Activated CD4-positive, CD25-positive, alpha-beta regulatory T cell treated with anti-CD3 and anti-CD28 coated beads, Interleukin-2, amount 50 U/mL, for 16 hours (primary cell): ENCODE data around the gene KRT12.

ENCODE experiments used
- DNase-seq: peaks from one replicate; pipeline ENCODE4 v3.0.0-alpha.2; 2020; ENCODE audit warnings: low read depth, low spot score

The KRT12 gene

GRCh38 chr17:40866838-40867237 is at the start of gene KRT12:
Gene KRT12, minus strand, starts transcription at chr17:40867223. Its CDS starts 37 bp downstream, at chr17:40867186.
- DNase-seq = no peak

- DNase-seq = no peak
These were observed 49.3 kb upstream of the KRT12 start for GRCh38 chr17:40916366-40916765.

DNA sequence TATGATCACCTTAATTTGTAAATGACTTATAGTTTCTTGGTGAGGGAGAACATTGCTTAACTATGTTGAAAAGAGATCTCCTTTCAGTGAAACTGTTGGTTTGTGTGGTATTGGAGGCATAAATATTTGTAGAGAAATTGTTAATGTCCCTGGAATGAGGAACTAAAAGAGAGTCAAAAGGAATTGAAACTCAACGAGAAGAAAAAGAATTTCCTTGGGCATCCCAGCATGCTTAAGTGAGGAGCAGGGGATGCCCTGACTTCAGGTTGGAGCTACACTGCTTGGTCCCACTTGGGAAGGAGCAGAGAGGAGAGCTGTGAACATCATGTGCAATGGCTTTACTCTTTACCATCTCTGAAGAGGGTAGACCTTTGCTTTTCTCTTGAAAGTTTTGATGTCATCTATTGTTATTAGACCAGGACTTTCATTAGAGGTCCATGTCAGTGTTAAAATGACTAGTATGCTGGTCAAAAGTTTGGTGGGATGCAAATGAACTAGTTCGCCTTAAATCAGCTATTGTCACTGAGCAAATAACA is 48.8 kb upstream of the KRT12 start:
- DNase-seq = no peak

DNA sequence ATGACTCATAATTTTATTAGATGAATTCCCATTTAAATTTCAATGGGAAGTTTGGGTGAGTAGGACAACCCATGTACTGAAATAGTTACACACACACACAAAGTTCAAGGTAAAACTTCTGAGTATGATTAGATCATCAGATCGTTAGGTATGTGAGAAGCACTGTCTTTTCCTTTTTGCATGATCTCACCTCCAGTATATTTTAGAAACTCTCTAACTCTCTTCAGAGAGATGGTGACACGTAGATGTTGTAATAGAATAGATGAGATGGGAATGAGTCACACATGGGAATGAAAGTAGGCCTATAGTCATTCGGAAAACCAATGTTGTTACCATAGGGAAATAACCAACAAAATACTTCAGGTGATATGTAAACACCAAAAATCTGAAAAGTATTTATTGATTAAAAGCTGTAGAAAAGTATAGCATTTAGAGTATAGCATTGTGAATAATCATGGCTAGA is 48.2 kb upstream of the KRT12 start:
- no peak for DNase-seq

- DNase-seq = no peak
These were observed 47.2 kb upstream of the KRT12 start for GRCh38 chr17:40914075-40914855.

GRCh38 chr17:40912486-40913210 is 45.6 kb upstream of the KRT12 start:
- no peak for DNase-seq

DNA sequence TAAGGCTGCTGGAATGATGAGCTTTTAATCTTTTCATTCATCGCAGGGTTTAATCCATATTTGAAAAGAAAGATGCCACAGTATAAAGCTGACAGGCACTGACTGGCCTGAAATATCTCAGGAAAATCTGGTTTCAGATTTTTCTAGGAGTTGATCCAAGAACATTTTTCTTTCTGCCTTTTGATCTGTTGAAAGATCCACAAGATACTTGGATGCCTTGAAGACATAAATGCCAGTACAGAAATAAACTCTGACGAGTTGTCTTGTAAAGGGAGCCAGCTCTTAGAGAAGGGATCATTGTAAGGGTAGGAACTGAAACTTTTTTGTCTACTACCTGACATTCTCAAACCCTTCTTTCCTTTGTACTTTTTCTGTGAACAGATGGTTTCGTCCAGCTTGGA is 43.4 kb upstream of the KRT12 start:
- no peak for DNase-seq

DNA sequence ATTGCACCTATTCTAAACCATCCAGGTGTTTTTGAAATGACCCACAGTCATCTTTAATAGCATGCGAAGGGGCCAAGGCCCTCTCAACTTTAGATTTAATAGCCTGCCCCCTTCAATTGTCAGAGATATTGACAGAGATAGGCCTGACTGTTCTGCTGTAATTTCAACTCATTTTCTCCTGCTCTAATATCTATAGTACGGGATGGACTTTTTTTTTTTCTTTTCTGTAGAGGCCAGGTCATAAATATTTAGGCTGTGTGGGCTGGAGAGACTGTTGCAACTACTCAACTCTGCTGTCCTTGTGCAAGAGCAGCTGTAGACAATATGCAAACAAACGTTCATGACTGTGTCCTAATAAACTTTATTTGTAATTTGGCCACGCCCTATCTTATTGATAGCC is 42.7 kb upstream of the KRT12 start:
- DNase-seq = no peak

DNA sequence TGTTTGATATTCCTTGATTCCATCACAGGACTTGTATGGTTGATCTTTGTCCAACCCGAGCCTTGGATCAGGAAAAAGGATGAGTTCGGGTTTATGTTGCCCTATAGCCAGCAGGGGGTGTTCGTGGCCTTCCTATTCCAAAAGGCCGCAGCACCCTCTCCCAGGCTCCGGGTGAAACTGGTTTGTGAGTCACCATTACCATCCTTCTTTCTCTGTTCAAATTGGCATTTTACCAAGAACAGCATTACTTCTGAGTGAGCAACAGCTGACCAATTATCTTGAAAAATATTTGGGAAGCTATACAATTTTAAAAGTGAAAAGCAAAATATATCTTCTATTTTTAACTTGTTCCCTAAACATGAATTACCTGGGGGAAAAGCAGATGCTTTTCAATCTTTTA is 42.3 kb upstream of the KRT12 start:
- DNase-seq = peak; percentile 39

DNA sequence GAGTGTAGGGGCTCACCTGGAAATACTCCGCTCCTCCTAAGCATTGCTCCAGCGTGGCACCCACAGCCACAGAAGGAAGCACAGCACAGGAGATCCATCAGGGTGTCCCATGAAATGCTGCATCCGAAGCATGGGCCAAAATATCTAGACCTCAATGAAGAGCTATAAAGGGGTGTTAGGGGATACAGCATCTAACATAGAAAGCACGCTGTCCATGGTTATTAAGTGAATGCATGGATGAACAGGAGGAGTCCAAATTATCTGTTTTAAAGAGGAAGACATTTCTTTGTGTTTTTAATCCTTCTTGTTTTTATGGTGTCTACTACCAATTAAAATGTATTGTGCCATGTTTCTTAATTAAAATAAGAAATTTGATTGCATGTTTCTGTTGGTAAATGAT is 39.6 kb upstream of the KRT12 start:
- DNase-seq = no peak

DNA sequence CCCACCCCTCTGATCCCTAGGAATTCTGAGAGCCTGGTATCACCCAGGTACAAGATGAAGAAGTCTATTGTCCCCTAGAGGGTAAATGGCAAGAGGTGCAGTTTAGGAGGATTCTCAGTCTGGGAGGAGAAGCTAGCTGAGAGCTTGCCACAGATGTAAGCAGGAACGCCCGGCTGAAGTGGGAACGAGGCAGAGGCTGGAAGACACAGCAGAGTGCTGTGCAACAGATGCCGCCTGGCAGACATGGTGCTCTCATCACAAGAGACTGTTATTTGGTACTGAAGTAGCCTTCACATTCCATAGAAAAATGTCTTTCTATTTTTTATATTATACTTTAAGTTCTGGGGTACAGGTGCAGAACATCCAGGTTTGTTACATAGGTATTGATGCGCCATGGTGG is 38.3 kb upstream of the KRT12 start:
- no peak for DNase-seq

DNA sequence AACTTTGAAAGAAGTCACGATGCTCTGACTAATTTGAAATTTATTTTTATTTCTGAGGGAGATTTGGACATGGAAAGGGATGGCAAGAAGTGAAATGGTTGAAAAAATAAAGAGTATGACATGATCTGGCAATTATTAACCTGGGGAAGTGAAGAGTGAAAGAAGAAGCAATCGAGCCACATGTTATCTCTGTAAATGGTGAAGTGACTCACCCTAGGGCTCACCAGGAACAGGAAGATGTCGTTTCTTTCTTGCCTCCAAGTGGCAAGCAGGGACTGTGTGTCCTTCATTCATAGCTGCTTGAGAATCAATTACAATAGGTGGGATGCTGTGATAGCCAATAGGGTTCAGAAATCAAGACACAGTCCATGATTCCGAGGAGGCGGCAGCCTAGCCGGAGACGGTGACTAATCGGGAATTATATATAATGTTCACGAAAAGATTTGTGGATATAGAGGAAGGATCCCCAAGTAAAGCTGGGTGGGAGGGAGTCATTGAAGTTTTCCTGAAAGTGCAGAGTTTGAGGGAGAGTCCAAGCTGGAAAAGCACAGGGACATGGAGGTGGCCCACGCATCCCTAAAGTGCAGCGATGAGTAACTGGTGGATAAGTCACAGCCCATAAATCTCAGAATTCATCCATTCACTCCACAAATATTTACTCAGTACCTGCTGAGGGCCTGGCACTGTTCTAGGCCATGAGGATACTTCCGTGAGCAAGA is 36.3 kb upstream of the KRT12 start:
- DNase-seq = no peak

DNA sequence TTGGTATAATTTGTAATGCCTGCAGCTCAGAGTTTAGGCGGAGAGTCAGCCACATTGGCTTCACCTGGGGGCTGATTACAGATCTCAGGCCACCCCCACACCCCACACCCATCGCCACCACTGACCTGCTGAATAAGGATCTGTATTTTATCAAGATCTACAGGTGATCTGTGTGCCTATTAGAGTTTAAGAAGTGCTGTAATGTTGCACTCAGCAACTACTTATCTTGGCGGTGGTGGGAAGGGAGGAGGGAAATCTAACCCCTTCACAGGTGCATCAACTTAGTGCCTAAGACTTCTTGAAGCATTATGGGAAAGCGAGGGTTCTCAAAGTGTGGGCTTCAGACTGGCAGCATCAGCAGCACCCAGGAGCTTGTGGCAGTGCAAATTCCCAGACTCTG is 35.5 kb upstream of the KRT12 start:
- DNase-seq = no peak

DNA sequence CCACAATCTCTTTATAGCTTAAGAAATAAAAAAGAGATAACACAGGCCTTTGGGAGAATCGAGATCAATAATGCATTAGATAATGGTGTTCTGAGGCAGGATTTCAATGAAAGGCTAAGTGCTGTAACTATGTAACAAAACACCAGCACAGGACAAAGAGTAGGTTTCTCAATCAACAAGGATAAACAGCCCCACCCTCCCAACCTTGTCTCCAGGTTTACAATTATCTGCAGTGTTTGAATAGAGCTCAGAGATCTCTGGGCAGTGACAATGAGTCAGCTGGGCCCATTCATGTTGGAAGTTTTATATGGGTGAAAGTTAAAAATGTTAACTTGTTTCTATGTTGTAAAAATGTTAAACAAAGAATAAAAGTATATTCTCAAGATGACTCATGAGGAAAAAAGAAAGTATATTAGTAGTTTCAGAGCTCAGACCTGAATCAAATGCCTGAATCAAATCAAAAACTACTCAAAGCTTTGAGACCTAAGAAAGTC is 35.0 kb upstream of the KRT12 start:
- DNase-seq = no peak

GRCh38 chr17:40900809-40901356 is 33.9 kb upstream of the KRT12 start:
- DNase-seq = no peak

DNA sequence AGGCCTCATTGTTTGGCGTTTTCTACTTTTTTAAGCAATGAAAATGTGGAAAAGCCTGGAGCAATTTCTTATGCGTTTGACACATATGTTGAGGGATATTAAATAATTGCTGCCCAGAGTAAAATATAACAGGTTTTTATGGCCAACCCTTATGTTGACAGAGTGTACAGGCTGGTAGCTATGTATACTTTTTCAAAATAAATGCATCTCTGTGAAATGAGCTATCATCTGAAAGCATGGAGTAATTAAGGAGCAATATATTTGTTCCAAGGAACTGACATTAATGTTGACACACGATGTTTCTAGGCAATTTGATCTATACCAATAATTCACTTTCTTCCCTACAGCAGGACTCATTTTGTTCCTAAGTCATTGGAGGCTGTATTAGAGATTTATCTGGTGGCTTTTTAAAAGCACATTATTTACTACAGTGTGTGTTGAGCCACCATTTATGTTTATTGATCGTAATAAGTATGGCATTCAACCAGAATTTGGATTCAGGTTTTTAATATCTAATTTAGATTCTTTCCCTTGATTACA is 30.0 kb upstream of the KRT12 start:
- DNase-seq = no peak

DNA sequence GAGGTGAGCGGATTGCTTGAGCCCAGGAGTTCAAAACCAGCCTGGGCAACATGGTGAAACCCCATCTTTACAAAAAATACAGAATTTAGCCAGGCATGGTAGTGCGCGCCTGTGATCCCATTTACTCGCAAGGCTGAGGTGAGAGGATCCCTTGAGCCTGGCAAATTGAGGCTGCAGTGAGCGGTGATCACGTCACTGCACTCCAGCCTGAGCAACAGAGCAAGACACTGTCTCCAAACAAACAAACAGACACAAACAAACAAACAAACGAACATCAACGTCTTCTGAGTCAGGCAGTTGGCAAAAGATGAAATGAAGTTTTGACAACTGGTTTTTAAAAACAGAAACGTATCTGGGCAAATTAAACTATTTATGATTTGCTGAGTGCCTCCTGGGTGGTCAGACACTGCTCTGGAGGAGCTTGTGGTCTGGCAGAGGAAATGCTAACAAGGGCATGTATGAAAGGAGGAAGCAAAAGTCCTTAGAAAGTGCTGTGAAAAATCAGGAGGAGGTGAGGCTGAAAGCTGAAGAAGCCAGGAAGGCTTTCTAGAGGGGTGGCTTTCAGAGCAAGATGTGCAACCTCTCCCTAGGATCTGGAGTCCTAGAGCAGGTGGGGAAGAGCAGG is 28.2 kb upstream of the KRT12 start:
- no peak for DNase-seq

DNA sequence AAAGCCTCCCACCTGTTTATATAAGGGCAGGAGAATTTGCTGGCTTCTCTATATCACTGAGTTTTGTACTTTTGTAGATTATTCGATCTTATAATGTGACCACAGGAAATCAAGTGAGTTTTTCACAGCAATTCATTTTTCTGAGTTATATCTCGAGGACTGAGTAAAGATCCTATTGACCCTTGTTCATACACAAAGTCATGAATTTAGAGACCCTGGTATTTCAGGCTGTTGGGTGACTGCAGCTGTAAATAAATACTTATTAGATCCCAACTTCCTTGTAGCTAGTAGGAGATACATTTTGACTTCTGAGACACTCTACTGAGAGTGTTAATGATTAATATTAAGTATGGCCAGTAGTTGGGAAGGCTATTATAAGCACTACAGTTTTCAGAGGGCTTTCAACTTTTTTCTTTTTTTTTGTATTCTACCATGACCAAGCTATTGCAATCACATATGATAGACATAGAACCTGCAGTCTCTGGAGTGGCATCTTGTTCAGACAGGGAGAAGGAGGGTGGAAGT is 21.2 kb upstream of the KRT12 start:
- no peak for DNase-seq

- DNase-seq = no peak
These were observed 19.1 kb upstream of the KRT12 start for GRCh38 chr17:40886090-40886489.

GRCh38 chr17:40884708-40885512 is 17.9 kb upstream of the KRT12 start, which contains the start of gene KRT20:
Gene KRT20, minus strand, starts transcription at chr17:40885242. Its CDS starts 57 bp downstream, at chr17:40885185.
- no peak for DNase-seq
